H1 (cell line): Measurements from ENCODE around the gene CCT5. TPM values are rescaled to one million over a fixed set of nuclear protein-coding genes. Genes with fewer than 3 reads are reported as not detected.

Source experiments
- CTCF ChIA-PET: fragments of 300-600 bp; sonication (Branson Sonifier 250); formaldehyde crosslinking; loops from one replicate; lab custom pipeline; 2021; ENCODE audit not compliant: partially characterized antibody; lab: Charles Lee
- POLR2A ChIA-PET: fragments of 300-600 bp; sonication (Branson Sonifier 250); formaldehyde crosslinking; loops from one replicate; lab custom pipeline; 2021; ENCODE audit warnings: inconsistent platforms; ENCODE audit not compliant: partially characterized antibody; lab: Charles Lee
- DNase-seq, 2 experiments: peaks; one replicate each; pipeline versions ENCODE4 v3.0.0 to v3.0.0-alpha.2; 2010 to 2022; ENCODE audit warnings: low spot score in 2 of 2, low read depth in 1 of 2, mixed read lengths in 1 of 2
- FAIRE-seq: peaks from 2 replicates; lab custom pipeline; 2011; peaks lifted over from hg19 to GRCh38; lab: Jason Lieb, UNC
- H2AFZ ChIP-seq: 2 replicates; pipeline ENCODE4 v1.8.1; 2012; ENCODE audit warnings: low read length, inconsistent platforms
- H2AK5ac ChIP-seq: 2 replicates; pipeline ENCODE4 v1.6.1; 2013; ENCODE audit warnings: low read depth, low read length
- H2BK120ac ChIP-seq: replicated peaks from 2 replicates; pipeline ENCODE3; 2013; ENCODE audit warnings: low read depth, low read length, inconsistent platforms
- H2BK12ac ChIP-seq: 2 replicates; pipeline ENCODE4 v1.6.1; 2013; ENCODE audit warnings: low read depth, low read length
- H2BK15ac ChIP-seq: 2 replicates; pipeline ENCODE4 v1.6.1; 2013; ENCODE audit warnings: low read length
- H2BK20ac ChIP-seq: 2 replicates; pipeline ENCODE4 v1.6.1; 2013; ENCODE audit warnings: low read length
- H2BK5ac ChIP-seq: 2 replicates; pipeline ENCODE4 v1.6.1; 2013; ENCODE audit warnings: low read depth, low read length
- H3K14ac ChIP-seq: 2 replicates; pipeline ENCODE4 v1.6.1; 2013; ENCODE audit warnings: inconsistent platforms; ENCODE audit not compliant: insufficient read length
- H3K18ac ChIP-seq: 2 replicates; pipeline ENCODE4 v1.6.1; 2013; ENCODE audit warnings: low read length; ENCODE audit errors: extremely low read depth
- H3K23ac ChIP-seq: 2 replicates; pipeline ENCODE4 v1.6.1; 2013; ENCODE audit warnings: inconsistent platforms; ENCODE audit not compliant: insufficient read length
- H3K23me2 ChIP-seq: 2 replicates; pipeline ENCODE4 v1.6.1; 2013; ENCODE audit warnings: low read depth, low read length
- H3K27ac ChIP-seq: 2 replicates; pipeline ENCODE4 v1.6.1; 2011; ENCODE audit warnings: low read depth, low read length, inconsistent platforms
- H3K27me3 ChIP-seq, 4 experiments: replicated peaks in 1 of 4; 1 replicate in 1 of 4; 2 replicates in 3 of 4; pipeline versions ENCODE4 v1.6.1 to v1.8.1; 2011 to 2013; ENCODE audit warnings: low read length in 3 of 4, mild to moderate bottlenecking in 3 of 4, inconsistent platforms in 2 of 4, mixed read lengths in 2 of 4, moderate library complexity in 1 of 4; ENCODE audit not compliant: control insufficient read depth in 3 of 4, insufficient read depth in 3 of 4; ENCODE audit errors: extremely low read depth in 1 of 4
- H3K36me3 ChIP-seq, 4 experiments: 2 replicates each; pipeline versions ENCODE4 v1.6.1 to v1.8.1; 2011 to 2013; ENCODE audit warnings: mild to moderate bottlenecking in 4 of 4, low read length in 3 of 4, moderate library complexity in 2 of 4, control low read depth in 1 of 4, inconsistent platforms in 1 of 4; ENCODE audit not compliant: insufficient read depth in 4 of 4, control insufficient read depth in 2 of 4
- H3K4ac ChIP-seq: replicated peaks from 2 replicates; pipeline ENCODE3; 2013; ENCODE audit warnings: low read length, low read depth, mixed read lengths, inconsistent platforms; ENCODE audit not compliant: insufficient read length
- H3K4me1 ChIP-seq, 4 experiments: replicated peaks in 1 of 4; 1 replicate in 1 of 4; 2 replicates in 3 of 4; pipeline versions ENCODE4 v1.6.1 to v1.8.1; 2011 to 2013; ENCODE audit warnings: low read length in 3 of 4, inconsistent platforms in 2 of 4, mixed read lengths in 1 of 4; ENCODE audit not compliant: insufficient read depth in 4 of 4, control insufficient read depth in 3 of 4
- H3K4me2 ChIP-seq, 2 experiments: 2 replicates each; pipeline versions ENCODE4 v1.6.1 to v1.8.1; 2011 to 2013; ENCODE audit warnings: low read depth in 2 of 2, low read length in 2 of 2, control low read depth in 1 of 2, inconsistent platforms in 1 of 2, mild to moderate bottlenecking in 1 of 2; ENCODE audit not compliant: insufficient read depth in 1 of 2
- H3K4me3 ChIP-seq, 4 experiments: fragments of 200-600, 300-600 bp in 1 of 4; sonication (generic), shearing (Covaris generic), sonication (Bioruptor Twin) in 1 of 4; 2 replicates each; pipeline versions ENCODE4 v1.5.1 to v1.8.1; 2011 to 2016; ENCODE audit warnings: low read length in 4 of 4, low read depth in 3 of 4, control low read depth in 2 of 4, inconsistent platforms in 2 of 4, mild to moderate bottlenecking in 2 of 4, mixed read lengths in 1 of 4, moderate library complexity in 1 of 4; ENCODE audit not compliant: insufficient read depth in 2 of 4; ENCODE audit errors: extremely low read depth in 1 of 4
- H3K56ac ChIP-seq: replicated peaks from 2 replicates; pipeline ENCODE3; 2013; ENCODE audit warnings: low read depth, mild to moderate bottlenecking, mixed read lengths, low read length, inconsistent platforms; ENCODE audit not compliant: insufficient read length
- H3K79me1 ChIP-seq: 2 replicates; pipeline ENCODE4 v1.6.1; 2013; ENCODE audit warnings: low read depth, low read length, control low read depth
- H3K79me2 ChIP-seq, 2 experiments: 2 replicates each; pipeline versions ENCODE4 v1.6.1 to v1.8.1; 2012 to 2013; ENCODE audit warnings: low read length in 2 of 2, mild to moderate bottlenecking in 2 of 2, inconsistent platforms in 1 of 2; ENCODE audit not compliant: insufficient read depth in 2 of 2, control insufficient read depth in 1 of 2
- H3K9ac ChIP-seq, 4 experiments: replicated peaks in 1 of 4; 1 replicate in 1 of 4; 2 replicates in 3 of 4; pipeline versions ENCODE4 v1.6.1 to v1.8.1; 2011 to 2013; ENCODE audit warnings: low read depth in 3 of 4, low read length in 3 of 4, control low read depth in 2 of 4, mild to moderate bottlenecking in 2 of 4, moderate library complexity in 2 of 4, inconsistent platforms in 1 of 4; ENCODE audit errors: extremely low read depth in 1 of 4
- H3K9me3 ChIP-seq, 2 experiments: 2 replicates each; pipeline versions ENCODE4 v1.6.1 to v1.8.1; 2012 to 2013; ENCODE audit warnings: mild to moderate bottlenecking in 2 of 2, moderate library complexity in 2 of 2, control low read depth in 1 of 2, inconsistent platforms in 1 of 2, low read depth in 1 of 2, low read length in 1 of 2, mixed read lengths in 1 of 2; ENCODE audit not compliant: insufficient read depth in 2 of 2
- H4K20me1 ChIP-seq, 2 experiments: replicated peaks in 1 of 2; 2 replicates each; pipeline versions ENCODE3 to v1.8.1; 2011 to 2013; ENCODE audit warnings: inconsistent platforms in 2 of 2, low read length in 2 of 2, mild to moderate bottlenecking in 1 of 2; ENCODE audit not compliant: insufficient read depth in 2 of 2, control insufficient read depth in 1 of 2
- H4K5ac ChIP-seq: 2 replicates; pipeline ENCODE4 v1.6.1; 2013; ENCODE audit warnings: low read length, low read depth, mixed read lengths, inconsistent platforms; ENCODE audit not compliant: insufficient read length
- H4K8ac ChIP-seq: 2 replicates; pipeline ENCODE4 v1.8.0; 2013; ENCODE audit warnings: mild to moderate bottlenecking, moderate library complexity, low read length, inconsistent platforms; ENCODE audit not compliant: insufficient read depth; ENCODE audit errors: extremely low read depth
- H4K91ac ChIP-seq: replicated peaks from 2 replicates; pipeline ENCODE3; 2013; ENCODE audit warnings: low read length, mixed read lengths, inconsistent platforms; ENCODE audit not compliant: insufficient read length
- whole genome bisulfite sequencing, 2 experiments: shearing (Covaris generic) in 1 of 2; methylation state at CpG; one replicate each; pipeline versions ENCODE4 v1.1.6 to v1.1.7; 2013 to 2015; ENCODE audit warnings: low lambda C conversion rate in 2 of 2, mixed read lengths in 2 of 2, inconsistent platforms in 1 of 2, low coverage in 1 of 2, missing lambda C conversion rate in 1 of 2; ENCODE audit not compliant: insufficient replicate concordance in 2 of 2, insufficient coverage in 1 of 2, insufficient read length in 1 of 2; ENCODE audit errors: extremely low coverage in 1 of 2, missing lambda C conversion rate in 1 of 2; 5-methylcytosine and 5-hydroxymethylcytosine counted together
- polyA plus RNA-seq, 7 experiments: library from polyadenylated mRNA; depleted of rRNA in 3 of 7; stranded (reverse) in 5 of 7; unstranded in 2 of 7; fragments of >200 nt in 5 of 7; fragments of 200-250 nt in 2 of 7; gene quantifications; 1 replicate in 5 of 7; 2 replicates in 1 of 7; 4 replicates in 1 of 7; pipeline versions ENCODE4 v1.2.1 to v1.2.3, GENCODE V29; 2011 to 2013; ENCODE audit warnings: missing spikeins in 2 of 7, mixed read lengths in 2 of 7
- total RNA-seq: library from RNA; stranded (reverse); fragmentation: NEBNext Ultra II Directional; extraction: Animal tissue kit (Norgen Biotek cat#: 25700); gene quantifications from 2 replicates; pipeline ENCODE4 v1.2.1, GENCODE V29; 2021

Gene CCT5
- total and polyA plus RNA-seq, 2 of the 8 experiments (the other 6 are each of a cell fraction or from before 2014, with no cell fraction given): 425 to 549 TPM

DNA sequence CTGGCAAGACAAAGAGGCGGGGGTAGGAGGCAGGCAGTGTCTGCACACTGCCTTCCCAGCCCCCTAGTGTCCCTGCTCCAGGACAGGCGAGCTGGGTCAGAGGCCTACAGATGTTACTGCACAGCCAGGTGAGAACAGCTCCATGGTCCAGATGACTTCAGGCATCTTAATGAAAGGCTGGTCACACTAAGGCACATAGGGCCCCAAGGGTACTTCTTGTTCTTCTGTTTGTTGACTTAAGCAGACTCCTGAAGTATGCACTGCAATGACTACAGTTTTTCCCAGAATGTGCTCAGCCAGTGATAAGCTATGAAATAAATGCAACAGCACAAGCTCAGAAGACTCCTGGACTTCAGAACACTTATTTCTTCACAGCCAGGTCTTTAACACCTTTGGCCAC, 27.8 kb upstream of the CCT5 start:
- H2AFZ ChIP-seq: no peak overlapping the region
- no peak for FAIRE-seq
- H2BK20ac ChIP-seq: no peak overlapping the region
- H3K56ac ChIP-seq: no peak overlapping the region
- no peak overlapping the region for H3K4ac ChIP-seq
- no peak overlapping the region for H3K27ac ChIP-seq
- H2BK15ac ChIP-seq: no peak overlapping the region
- H2BK12ac ChIP-seq: no peak overlapping the region
- H3K18ac ChIP-seq: no peak overlapping the region
- DNase-seq: no peak
- H2BK5ac ChIP-seq: no peak overlapping the region
- H3K27me3 ChIP-seq: no peaks in the 10 kb centered on the region
- H2BK120ac ChIP-seq: no peak overlapping the region
- H3K23ac ChIP-seq: no peak overlapping the region
- H3K4me3 ChIP-seq: no peak overlapping the region
- no peaks in the 10 kb centered on the region for H3K79me2 ChIP-seq
- H4K91ac ChIP-seq: no peak overlapping the region
- no peak overlapping the region for H4K5ac ChIP-seq
- H3K23me2 ChIP-seq: no peaks in the 10 kb centered on the region
- no peak overlapping the region for H4K8ac ChIP-seq
- no peak overlapping the region for H2AK5ac ChIP-seq
- ChIA-PET CTCF (interaction anchor here (1.2 to 2.6 kb wide), 3 partner anchors 20 to 80 kb away, joined by 3 to 8 read pairs (median 4); no protein-coding TSS in a partner anchor), POLR2A (interaction anchor here (1.1 to 1.5 kb wide), 2 partner anchors 28 to 30 kb away, joined by 3 to 6 read pairs; partner anchors contain the start of genes ATPSCKMT and CCT5)
- no peak overlapping the region for H3K9ac ChIP-seq
- H3K4me2 ChIP-seq: no peak overlapping the region
- H3K36me3 ChIP-seq: peaks cover 0 to 2% (median 0%) of the 10 kb centered on the region in 4 experiments; a peak in 1 of 8 replicates
- 91% methylated on average over 2 of the region's 2 CpGs; no CpG with 5 or more reads in 1 of the 2 experiments for WGBS, 2 experiments
- no peaks in the 10 kb centered on the region for H3K4me1 ChIP-seq
- H4K20me1 ChIP-seq: peaks cover 0 to 2% of the 10 kb centered on the region in 2 experiments
- no peak overlapping the region for H3K14ac ChIP-seq
- H3K79me1 ChIP-seq: no peaks in the 10 kb centered on the region
- no peaks in the 10 kb centered on the region; a peak in 1 of 4 replicates for H3K9me3 ChIP-seq
